BLaER1 (cell line): Measurements from ENCODE around the gene ITGB3.
"Not testable (repeated sequence)": the region's sequence is repeated elsewhere in the genome, so short reads cannot be mapped to it uniquely, and the experiment has no call there.

Experiments
- H3K27ac ChIP-seq: shearing (Covaris generic); formaldehyde crosslinking; 2 replicates; pipeline ENCODE4 v1.8.1; 2022
- H3K27me3 ChIP-seq: shearing (Covaris generic); formaldehyde crosslinking; 2 replicates; pipeline ENCODE4 v1.8.1; 2022
- H3K36me3 ChIP-seq: shearing (Covaris generic); formaldehyde crosslinking; 2 replicates; pipeline ENCODE4 v1.8.1; 2022
- H3K4me1 ChIP-seq: shearing (Covaris generic); formaldehyde crosslinking; 2 replicates; pipeline ENCODE4 v1.8.1; 2022
- H3K4me2 ChIP-seq: shearing (Covaris generic); formaldehyde crosslinking; 2 replicates; pipeline ENCODE4 v1.8.1; 2022
- H3K4me3 ChIP-seq: shearing (Covaris generic); formaldehyde crosslinking; 2 replicates; pipeline ENCODE4 v1.8.1; 2022
- H3K9ac ChIP-seq: shearing (Covaris generic); formaldehyde crosslinking; 2 replicates; pipeline ENCODE4 v1.8.1; 2022
- H3K9me3 ChIP-seq: shearing (Covaris generic); formaldehyde crosslinking; 2 replicates; pipeline ENCODE4 v1.8.1; 2022
- H4K20me1 ChIP-seq: shearing (Covaris generic); formaldehyde crosslinking; 2 replicates; pipeline ENCODE4 v1.8.1; 2022
- Cebpa-rat ChIP-seq: shearing (Covaris generic); IDR thresholded peaks from 2 replicates; pipeline ENCODE4 v1.8.1; 2022

ITGB3 gene

DNA sequence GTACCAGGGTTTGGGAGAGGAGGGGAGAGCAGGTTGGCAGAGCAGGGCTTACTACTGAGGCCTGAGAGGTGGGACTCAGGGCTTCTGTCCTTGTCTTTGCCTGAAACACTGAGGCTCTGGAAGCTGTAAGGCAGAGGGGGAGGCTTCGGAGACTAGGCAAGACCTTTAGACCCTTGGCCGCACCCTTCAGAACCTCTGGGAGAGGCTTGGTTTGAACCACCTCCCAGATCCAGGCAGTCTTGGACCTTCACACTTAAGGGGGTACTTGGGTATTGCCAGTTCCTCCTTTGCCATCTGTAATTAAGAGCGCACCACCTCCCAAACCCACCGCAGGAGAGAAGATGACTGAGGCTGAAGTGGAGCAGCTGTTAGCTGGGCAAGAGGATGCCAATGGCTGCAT lies 31.6 kb upstream of the ITGB3 start:
- peaks cover 34% of the 10 kb centered on the region for H3K9me3 ChIP-seq
- peaks cover 10% of the 10 kb centered on the region; the same call in 1 of the 2 replicates for H3K36me3 ChIP-seq
- H4K20me1 ChIP-seq = no peaks in the 10 kb centered on the region
- no peak for TF ChIP-seq Cebpa-rat
- no peak overlapping the region for H3K9ac ChIP-seq
- no peak overlapping the region for H3K4me3 ChIP-seq
- H3K4me2 ChIP-seq = peak overlapping the region; percentile 84; the same call in 1 of the 2 replicates
- no peaks in the 10 kb centered on the region for H3K27me3 ChIP-seq
- H3K4me1 ChIP-seq = peaks cover 51% of the 10 kb centered on the region
- no peak overlapping the region for H3K27ac ChIP-seq

- no peak for TF ChIP-seq Cebpa-rat
- Histone ChIP-seq H3K9ac (no peak overlapping the region), H3K4me2 (no peak overlapping the region), H4K20me1 (no peaks in the 10 kb centered on the region), H3K27me3 (no peaks in the 10 kb centered on the region), H3K9me3 (peaks cover 34% of the 10 kb centered on the region), H3K4me1 (peaks cover 41% of the 10 kb centered on the region), H3K4me3 (no peak overlapping the region), H3K36me3 (peaks cover 10% of the 10 kb centered on the region; the same call in 1 of the 2 replicates), H3K27ac (no peak overlapping the region)
Measured at GRCh38 chr17:47223007-47223406, 30.6 kb upstream of the ITGB3 start.

GRCh38 chr17:47223460-47223859 lies 30.2 kb upstream of the ITGB3 start:
- Histone ChIP-seq H3K9ac (no peak overlapping the region), H3K4me1 (peaks cover 36% of the 10 kb centered on the region), H3K27me3 (no peaks in the 10 kb centered on the region), H3K4me3 (no peak overlapping the region), H3K4me2 (no peak overlapping the region), H4K20me1 (no peaks in the 10 kb centered on the region), H3K36me3 (peaks cover 10% of the 10 kb centered on the region; the same call in 1 of the 2 replicates), H3K27ac (no peak overlapping the region), H3K9me3 (peaks cover 34% of the 10 kb centered on the region)
- TF ChIP-seq Cebpa-rat = no peak

DNA sequence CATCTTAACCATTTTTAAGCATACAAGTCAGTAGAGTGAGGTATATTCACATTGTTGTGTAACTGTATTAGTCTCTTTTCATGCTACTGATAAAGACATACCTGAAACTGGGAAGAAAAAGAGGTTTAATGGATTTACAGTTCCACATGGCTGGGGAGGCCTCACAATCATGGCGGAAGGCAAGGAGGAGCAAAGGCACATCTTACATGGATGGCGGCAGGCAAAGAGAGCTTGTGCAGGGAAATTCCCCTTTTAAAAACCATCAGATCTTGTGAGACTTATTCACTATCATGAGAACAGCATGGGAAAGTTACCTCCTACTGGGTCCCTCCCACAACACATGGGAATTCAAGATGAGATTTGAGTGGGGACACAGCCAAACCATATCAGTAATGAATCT lies 29.6 kb upstream of the ITGB3 start:
- Histone ChIP-seq H3K4me1 (peaks cover 30% of the 10 kb centered on the region), H3K9me3 (peaks cover 34% of the 10 kb centered on the region), H3K36me3 (peaks cover 10% of the 10 kb centered on the region; the same call in 1 of the 2 replicates)
- not testable (repeated sequence) for H3K4me2 ChIP-seq, H3K4me3 ChIP-seq, H3K9ac ChIP-seq, H4K20me1 ChIP-seq, H3K27ac ChIP-seq, H3K27me3 ChIP-seq

GRCh38 chr17:47224966-47225365 lies 28.7 kb upstream of the ITGB3 start:
- Histone ChIP-seq H3K9me3 (peaks cover 34% of the 10 kb centered on the region), H3K27ac (no peak overlapping the region), H3K4me2 (no peak overlapping the region), H3K27me3 (no peaks in the 10 kb centered on the region), H3K9ac (no peak overlapping the region), H4K20me1 (no peaks in the 10 kb centered on the region), H3K36me3 (peaks cover 10% of the 10 kb centered on the region; the same call in 1 of the 2 replicates), H3K4me1 (peaks cover 30% of the 10 kb centered on the region), H3K4me3 (no peak overlapping the region)
- no peak for TF ChIP-seq Cebpa-rat

- Histone ChIP-seq H4K20me1 (no peaks in the 10 kb centered on the region), H3K36me3 (peaks cover 10% of the 10 kb centered on the region; the same call in 1 of the 2 replicates), H3K27ac (no peak overlapping the region), H3K4me1 (peaks cover 30% of the 10 kb centered on the region), H3K9me3 (peaks cover 34% of the 10 kb centered on the region), H3K4me3 (no peak overlapping the region), H3K4me2 (no peak overlapping the region), H3K27me3 (no peaks in the 10 kb centered on the region), H3K9ac (no peak overlapping the region)
- no peak for TF ChIP-seq Cebpa-rat
Measured at GRCh38 chr17:47225436-47225858, 28.2 kb upstream of the ITGB3 start.

GRCh38 chr17:47225911-47226688 lies 27.5 kb upstream of the ITGB3 start:
- Histone ChIP-seq H4K20me1 (no peaks in the 10 kb centered on the region), H3K4me3 (no peak overlapping the region), H3K36me3 (peaks cover 10% of the 10 kb centered on the region; the same call in 1 of the 2 replicates), H3K9ac (no peak overlapping the region), H3K9me3 (peaks cover 34% of the 10 kb centered on the region), H3K4me2 (no peak overlapping the region), H3K27ac (no peak overlapping the region), H3K27me3 (no peaks in the 10 kb centered on the region), H3K4me1 (peaks cover 30% of the 10 kb centered on the region)
- no peak for TF ChIP-seq Cebpa-rat

DNA sequence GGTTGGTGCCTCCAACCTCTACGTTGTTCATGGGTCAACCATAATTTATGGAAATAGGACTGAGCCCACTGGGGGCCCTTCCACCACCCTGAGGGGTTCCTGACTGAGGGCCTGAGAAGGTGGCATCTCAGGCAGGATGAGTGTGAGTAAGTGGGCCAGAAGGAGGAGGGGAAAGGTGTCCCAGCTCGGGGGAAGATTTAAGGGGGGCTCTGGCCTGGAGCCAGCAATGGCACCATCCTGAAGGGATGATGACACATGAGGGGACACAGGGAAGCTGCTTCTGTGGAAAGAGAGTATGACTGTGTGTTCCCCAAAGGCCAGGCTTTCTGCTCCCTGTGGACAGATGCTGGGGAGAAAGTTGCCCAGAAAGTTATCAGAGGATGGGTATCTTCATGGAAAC lies 25.8 kb upstream of the ITGB3 start:
- no peak overlapping the region for H3K9ac ChIP-seq
- peaks cover 9% of the 10 kb centered on the region; the same call in 1 of the 2 replicates for H3K36me3 ChIP-seq
- H3K4me2 ChIP-seq = no peak overlapping the region
- TF ChIP-seq Cebpa-rat = no peak
- no peaks in the 10 kb centered on the region for H4K20me1 ChIP-seq
- H3K9me3 ChIP-seq = peaks cover 23% of the 10 kb centered on the region
- H3K27ac ChIP-seq = no peak overlapping the region
- H3K4me3 ChIP-seq = no peak overlapping the region
- peaks cover 28% of the 10 kb centered on the region for H3K4me1 ChIP-seq
- H3K27me3 ChIP-seq = no peaks in the 10 kb centered on the region

GRCh38 chr17:47229535-47230443 lies 23.8 kb upstream of the ITGB3 start:
- no peaks in the 10 kb centered on the region for H4K20me1 ChIP-seq
- H3K4me1 ChIP-seq = peaks cover 28% of the 10 kb centered on the region
- no peak overlapping the region for H3K27ac ChIP-seq
- H3K27me3 ChIP-seq = no peaks in the 10 kb centered on the region
- H3K36me3 ChIP-seq = no peaks in the 10 kb centered on the region
- TF ChIP-seq Cebpa-rat = peak; percentile 73; the same call in 1 of the 2 replicates
- peak overlapping the region; percentile 89 for H3K4me2 ChIP-seq
- H3K9ac ChIP-seq = peak overlapping the region; percentile 36; the same call in 1 of the 2 replicates
- 0 out of 2 replicates have a peak overlapping the region, but pooled peaks have one; percentile 32 for H3K4me3 ChIP-seq
- H3K9me3 ChIP-seq = peaks cover 4% of the 10 kb centered on the region
